GM23338 (cell line): Measurements from ENCODE around the gene WWOX. TPM values are rescaled to one million over a fixed set of nuclear protein-coding genes. Genes with fewer than 3 reads are reported as not detected.

ENCODE experiments used
- ATAC-seq: fragments of 200-7000 bp; cut with Tn5 transposase; 3 replicates; pipeline ENCODE4 v1.9.1; 2020
- DNase-seq: peaks from one replicate; pipeline ENCODE4 v3.0.0-alpha.2; 2015; ENCODE audit warnings: low spot score
- H2AFZ ChIP-seq: fragments of 200-600 bp; sonication (generic); 2 replicates; pipeline ENCODE4 v1.8.0; 2016; ENCODE audit warnings: antibody characterized with exemption, mild to moderate bottlenecking, moderate library complexity
- H3F3A ChIP-seq: fragments of 200-600 bp; sonication (generic); replicated peaks from 2 replicates; pipeline ENCODE4 v1.8.0; 2017; ENCODE audit warnings: antibody characterized with exemption, mixed run types, low read depth
- H3K27ac ChIP-seq: fragments of 200-600 bp; sonication (generic); 2 replicates; pipeline ENCODE4 v1.6.1; 2016; ENCODE audit warnings: low read depth
- H3K27me3 ChIP-seq: fragments of 200-600 bp; sonication (generic); 2 replicates; pipeline ENCODE4 v1.8.0; 2016; ENCODE audit warnings: mild to moderate bottlenecking, mixed run types, moderate library complexity; ENCODE audit not compliant: insufficient read depth
- H3K36me3 ChIP-seq: fragments of 200-600 bp; sonication (generic); 2 replicates; pipeline ENCODE4 v1.8.0; 2016; ENCODE audit warnings: mild to moderate bottlenecking; ENCODE audit not compliant: insufficient read depth
- H3K4me1 ChIP-seq: fragments of 200-600 bp; sonication (generic); 2 replicates; pipeline ENCODE4 v1.8.0; 2016; ENCODE audit warnings: mild to moderate bottlenecking, moderate library complexity; ENCODE audit not compliant: insufficient read depth
- H3K4me2 ChIP-seq: fragments of 200-600 bp; sonication (generic); 2 replicates; pipeline ENCODE4 v1.7.1; 2017; ENCODE audit warnings: mixed run types
- H3K4me3 ChIP-seq: fragments of 200-600 bp; sonication (generic); 2 replicates; pipeline ENCODE4 v1.6.1; 2016; ENCODE audit warnings: mixed run types
- H3K79me2 ChIP-seq: fragments of 200-600 bp; sonication (generic); replicated peaks from 2 replicates; pipeline ENCODE4 v1.8.0; 2017; ENCODE audit warnings: mild to moderate bottlenecking; ENCODE audit not compliant: insufficient read depth
- H3K9me2 ChIP-seq: fragments of 200-600 bp; sonication (generic); 2 replicates; pipeline ENCODE4 v1.8.0; 2017; ENCODE audit not compliant: insufficient read depth
- H4K20me1 ChIP-seq: fragments of 200-600 bp; sonication (generic); replicated peaks from 2 replicates; pipeline ENCODE4 v1.8.0; 2017; ENCODE audit warnings: mild to moderate bottlenecking; ENCODE audit not compliant: insufficient read depth
- H3K27ac Mint-ChIP-seq: 2 replicates; pipeline ENCODE4 v1.8.0; 2020; ENCODE audit warnings: inconsistent platforms, mild to moderate bottlenecking, moderate library complexity, mixed read lengths
- H3K27me3 Mint-ChIP-seq: 3 replicates; pipeline ENCODE4 v1.8.0; 2022; ENCODE audit warnings: low read depth, mild to moderate bottlenecking, moderate library complexity, mixed read lengths, inconsistent platforms; ENCODE audit not compliant: insufficient read depth, poor library complexity
- H3K36me3 Mint-ChIP-seq: 3 replicates; pipeline ENCODE4 v1.8.0; 2021; ENCODE audit warnings: low read depth, mild to moderate bottlenecking, inconsistent platforms, moderate library complexity, mixed read lengths
- H3K4me1 Mint-ChIP-seq: 3 replicates; pipeline ENCODE4 v1.8.0; 2020; ENCODE audit warnings: mild to moderate bottlenecking, inconsistent platforms, mixed read lengths
- H3K4me3 Mint-ChIP-seq: 3 replicates; pipeline ENCODE4 v1.8.0; 2021; ENCODE audit warnings: moderate library complexity, mild to moderate bottlenecking, inconsistent platforms, mixed read lengths
- H3K9me3 Mint-ChIP-seq: 3 replicates; pipeline ENCODE4 v1.8.0; 2020; ENCODE audit warnings: moderate library complexity, mild to moderate bottlenecking, inconsistent platforms, mixed read lengths
- EZH2 ChIP-seq: fragments of 200-600 bp; sonication (generic); IDR thresholded peaks from one replicate; pipeline ENCODE4 v1.8.0; 2017; ENCODE audit warnings: antibody characterized with exemption, mild to moderate bottlenecking, low read depth; ENCODE audit not compliant: unreplicated experiment
- NANOG ChIP-seq: IDR thresholded peaks from 2 replicates; pipeline ENCODE4 v1.6.1; 2016; ENCODE audit warnings: antibody characterized with exemption, borderline replicate concordance
- POLR2AphosphoS5 ChIP-seq: IDR thresholded peaks from 2 replicates; pipeline ENCODE4 v1.6.1; 2016; ENCODE audit warnings: antibody characterized with exemption, low read depth
- ZNF462 ChIP-seq: fragments of 250-450 bp; sonication (Bioruptor Pico); IDR thresholded peaks from 2 replicates; pipeline ENCODE4 v1.5.0; 2020; ENCODE audit warnings: mild to moderate bottlenecking, moderate library complexity
- polyA plus RNA-seq: library from polyadenylated mRNA; unstranded; fragments of >200 nt; fragmentation: Nextera tagmentation; extraction: Ambion mirVana; gene quantifications from 2 replicates; pipeline ENCODE4 v1.2.1, GENCODE V29; 2016
- total RNA-seq: library from RNA; depleted of rRNA; stranded (reverse); fragments of >200 nt; shearing (Covaris generic); gene quantifications from 2 replicates; pipeline ENCODE4 v1.2.3, GENCODE V29; 2014

Gene WWOX
- total and polyA plus RNA-seq, 2 experiments from 2014 or later, result 10.0 to 19.3 TPM

- TF ChIP-seq ZNF462 (CRISPR knock-in tag), result no peak
These were observed 1088.8 kb downstream of the WWOX start (continued) for GRCh38 chr16:79188115-79188738.

- H3K4me2 ChIP-seq, result no peak overlapping the region
- ATAC-seq (no peak), DNase-seq (no peak)
- no peak overlapping the region for H3K27ac ChIP-seq
- TF ChIP-seq POLR2AphosphoS5 (no peak), NANOG (no peak), EZH2 (no peak)
- no peak overlapping the region for H2AFZ ChIP-seq
- no peaks in the 10 kb centered on the region for H3K79me2 ChIP-seq
- Mint-ChIP-seq H3K36me3 (no peaks in the 10 kb centered on the region; the same call in 2 of the 3 replicates), H3K4me1 (peaks cover 13% of the 10 kb centered on the region), H3K27me3 (peaks cover 4% of the 10 kb centered on the region), H3K9me3 (peaks cover 3% of the 10 kb centered on the region; the same call in 1 of the 3 replicates), H3K27ac (no peak overlapping the region), H3K4me3 (no peak overlapping the region)
- H4K20me1 ChIP-seq, result no peaks in the 10 kb centered on the region
- no peaks in the 10 kb centered on the region for H3K36me3 ChIP-seq
- peaks cover 19% of the 10 kb centered on the region for H3K4me1 ChIP-seq
- H3F3A ChIP-seq, result no peaks in the 10 kb centered on the region; the same call in 1 of the 2 replicates
- H3K27me3 ChIP-seq, result no peaks in the 10 kb centered on the region
- H3K4me3 ChIP-seq, result no peak overlapping the region
- no peaks in the 10 kb centered on the region for H3K9me2 ChIP-seq
These were observed 1089.3 kb downstream of the WWOX start for GRCh38 chr16:79188739-79189122.
